Fibroblast of lung (primary cell): ENCODE results near the gene CLSTN1.

Experiments
- EZH2 ChIP-seq: IDR thresholded peaks from 2 replicates; pipeline ENCODE4 v1.5.1; 2012; ENCODE audit warnings: low read length, control low read depth, mild to moderate bottlenecking; ENCODE audit errors: missing control alignments
- TF ChIP-seq, protein P1 (sequence below), 2 donors: IDR thresholded peaks in 1 of 2; conservative IDR thresholded peaks in 1 of 2; 1 replicate in 1 of 2; 2 replicates in 1 of 2; pipeline ENCODE4 v1.5.1; 2011 to 2012; ENCODE audit warnings: low read length in 2 of 2, control low read depth in 1 of 2, inconsistent platforms in 1 of 2, low read depth in 1 of 2, mild to moderate bottlenecking in 1 of 2

GRCh38 chr1:9767964-9768668 lies 55.6 kb downstream of the CLSTN1 start:
- no peak for TF ChIP-seq EZH2
- TF ChIP-seq, protein P1, sequence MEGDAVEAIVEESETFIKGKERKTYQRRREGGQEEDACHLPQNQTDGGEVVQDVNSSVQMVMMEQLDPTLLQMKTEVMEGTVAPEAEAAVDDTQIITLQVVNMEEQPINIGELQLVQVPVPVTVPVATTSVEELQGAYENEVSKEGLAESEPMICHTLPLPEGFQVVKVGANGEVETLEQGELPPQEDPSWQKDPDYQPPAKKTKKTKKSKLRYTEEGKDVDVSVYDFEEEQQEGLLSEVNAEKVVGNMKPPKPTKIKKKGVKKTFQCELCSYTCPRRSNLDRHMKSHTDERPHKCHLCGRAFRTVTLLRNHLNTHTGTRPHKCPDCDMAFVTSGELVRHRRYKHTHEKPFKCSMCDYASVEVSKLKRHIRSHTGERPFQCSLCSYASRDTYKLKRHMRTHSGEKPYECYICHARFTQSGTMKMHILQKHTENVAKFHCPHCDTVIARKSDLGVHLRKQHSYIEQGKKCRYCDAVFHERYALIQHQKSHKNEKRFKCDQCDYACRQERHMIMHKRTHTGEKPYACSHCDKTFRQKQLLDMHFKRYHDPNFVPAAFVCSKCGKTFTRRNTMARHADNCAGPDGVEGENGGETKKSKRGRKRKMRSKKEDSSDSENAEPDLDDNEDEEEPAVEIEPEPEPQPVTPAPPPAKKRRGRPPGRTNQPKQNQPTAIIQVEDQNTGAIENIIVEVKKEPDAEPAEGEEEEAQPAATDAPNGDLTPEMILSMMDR (conservative IDR thresholded peaks at IDR 0.05 in 1 of 2, IDR thresholded peaks at IDR 0.05 in 1 of 2; ENCODE audit: low read depth in 1 of 2, low read length in 2 of 2), result no peak
